Measurements from ENCODE around the gene MMP11.

Gene MMP11

GRCh38 chr22:23781511-23782183, 9.0 kb downstream of the MMP11 start:
- no peak for DNase-seq

DNA sequence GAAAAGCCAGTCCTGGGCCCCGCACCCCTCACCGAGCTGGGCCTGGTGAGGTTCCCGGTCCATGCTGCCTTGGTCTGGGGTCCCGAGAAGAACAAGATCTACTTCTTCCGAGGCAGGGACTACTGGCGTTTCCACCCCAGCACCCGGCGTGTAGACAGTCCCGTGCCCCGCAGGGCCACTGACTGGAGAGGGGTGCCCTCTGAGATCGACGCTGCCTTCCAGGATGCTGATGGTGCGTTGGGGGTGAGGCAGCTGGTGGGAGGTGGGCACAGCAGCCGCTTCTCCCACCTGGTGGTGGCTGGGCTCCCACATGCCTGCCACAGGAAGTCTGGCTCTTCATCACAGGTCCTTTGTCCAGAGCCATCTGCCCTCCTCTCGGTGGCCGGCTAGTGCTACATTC, 9.6 kb downstream of the MMP11 start:
- DNase-seq, result no peak

GRCh38 chr22:23782703-23783102, 10.1 kb downstream of the MMP11 start:
- no peak for DNase-seq

- no peak for DNase-seq
Observed at GRCh38 chr22:23783265-23784150, 10.9 kb downstream of the MMP11 start.

- DNase-seq, result no peak
Observed at GRCh38 chr22:23784215-23784732, 11.6 kb downstream of the MMP11 start.

GRCh38 chr22:23786261-23786710, 13.6 kb downstream of the MMP11 start:
- DNase-seq, result no peak

DNA sequence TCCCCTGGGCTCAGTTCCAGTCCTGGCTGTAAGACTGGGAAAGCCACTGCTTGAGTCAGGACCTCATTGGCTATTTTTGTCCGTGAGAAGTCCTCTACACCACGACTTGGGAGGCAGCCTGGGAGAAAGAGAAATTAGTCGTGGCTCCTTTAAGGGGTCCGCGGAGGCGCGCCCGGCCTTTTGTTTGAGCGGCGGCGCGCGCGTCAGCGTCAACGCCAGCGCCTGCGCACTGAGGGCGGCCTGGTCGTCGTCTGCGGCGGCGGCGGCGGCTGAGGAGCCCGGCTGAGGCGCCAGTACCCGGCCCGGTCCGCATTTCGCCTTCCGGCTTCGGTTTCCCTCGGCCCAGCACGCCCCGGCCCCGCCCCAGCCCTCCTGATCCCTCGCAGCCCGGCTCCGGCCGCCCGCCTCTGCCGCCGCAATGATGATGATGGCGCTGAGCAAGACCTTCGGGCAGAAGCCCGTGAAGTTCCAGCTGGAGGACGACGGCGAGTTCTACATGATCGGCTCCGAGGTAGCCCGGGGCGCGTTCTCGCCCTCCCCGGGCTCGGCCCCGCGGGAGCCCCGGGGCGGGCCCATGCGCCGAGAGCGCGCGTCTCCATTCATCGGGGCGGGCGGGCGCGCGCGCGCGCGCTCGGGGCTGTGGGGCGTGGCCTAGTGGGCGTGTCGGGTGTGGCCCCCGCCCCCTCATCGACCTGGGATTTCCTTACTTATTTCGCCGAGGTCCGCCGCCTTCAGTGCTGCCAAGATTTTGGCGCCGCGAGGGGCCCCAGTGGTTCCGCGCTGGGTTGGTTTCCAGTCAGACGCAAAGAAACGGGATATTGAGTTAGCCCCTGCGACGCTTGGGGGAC, 14.3 kb downstream of the MMP11 start, which contains the start of gene SMARCB1:
Gene SMARCB1, plus strand, starts transcription at position 215 of the 848 bp plus-strand sequence. Its CDS starts 204 bp downstream, at position 419.
- DNase-seq, result peak; percentile 71

GRCh38 chr22:23787600-23787896, 14.9 kb downstream of the MMP11 start:
- no peak for DNase-seq

GRCh38 chr22:23787910-23788309, 15.3 kb downstream of the MMP11 start:
- DNase-seq, result no peak

DNA sequence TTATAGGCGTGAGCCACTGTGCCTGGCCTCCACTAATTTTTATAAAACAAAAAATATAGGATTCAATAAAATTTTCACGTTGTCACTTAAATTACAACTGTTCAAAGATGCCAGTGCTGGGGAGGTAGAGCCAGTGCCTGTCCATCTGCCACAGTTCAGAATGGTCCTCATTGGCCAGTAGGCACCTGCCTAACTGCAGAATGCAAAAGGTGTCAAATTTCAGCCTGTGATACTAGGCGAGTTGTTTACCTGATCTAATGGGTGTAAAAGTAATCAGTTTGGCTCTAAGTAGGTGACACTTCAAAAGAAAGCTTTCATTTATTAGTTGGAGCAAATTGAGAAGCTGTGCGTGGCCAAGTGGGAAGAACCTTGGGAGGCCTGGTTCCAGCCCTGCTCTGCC, 16.5 kb downstream of the MMP11 start:
- no peak for DNase-seq

DNA sequence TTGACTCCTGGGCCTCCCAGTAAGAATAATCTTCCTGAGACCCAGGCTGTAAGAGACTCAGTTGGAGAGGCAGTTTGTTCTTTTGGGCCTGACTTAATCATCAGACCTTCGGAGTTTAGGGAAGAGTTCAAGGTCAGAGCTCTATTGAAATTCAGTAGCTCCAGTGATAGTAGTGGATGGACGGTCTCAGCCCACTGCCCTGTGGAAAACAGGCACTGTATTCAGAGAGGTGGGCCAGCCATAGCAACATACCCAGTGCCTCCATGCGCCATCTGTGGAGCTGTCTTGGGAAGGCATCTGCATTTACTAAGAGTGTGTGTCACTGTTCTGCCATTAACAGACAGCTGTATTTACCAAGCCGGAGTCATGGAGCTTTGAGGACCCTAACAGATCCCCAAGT, 17.0 kb downstream of the MMP11 start:
- DNase-seq, result no peak

DNA sequence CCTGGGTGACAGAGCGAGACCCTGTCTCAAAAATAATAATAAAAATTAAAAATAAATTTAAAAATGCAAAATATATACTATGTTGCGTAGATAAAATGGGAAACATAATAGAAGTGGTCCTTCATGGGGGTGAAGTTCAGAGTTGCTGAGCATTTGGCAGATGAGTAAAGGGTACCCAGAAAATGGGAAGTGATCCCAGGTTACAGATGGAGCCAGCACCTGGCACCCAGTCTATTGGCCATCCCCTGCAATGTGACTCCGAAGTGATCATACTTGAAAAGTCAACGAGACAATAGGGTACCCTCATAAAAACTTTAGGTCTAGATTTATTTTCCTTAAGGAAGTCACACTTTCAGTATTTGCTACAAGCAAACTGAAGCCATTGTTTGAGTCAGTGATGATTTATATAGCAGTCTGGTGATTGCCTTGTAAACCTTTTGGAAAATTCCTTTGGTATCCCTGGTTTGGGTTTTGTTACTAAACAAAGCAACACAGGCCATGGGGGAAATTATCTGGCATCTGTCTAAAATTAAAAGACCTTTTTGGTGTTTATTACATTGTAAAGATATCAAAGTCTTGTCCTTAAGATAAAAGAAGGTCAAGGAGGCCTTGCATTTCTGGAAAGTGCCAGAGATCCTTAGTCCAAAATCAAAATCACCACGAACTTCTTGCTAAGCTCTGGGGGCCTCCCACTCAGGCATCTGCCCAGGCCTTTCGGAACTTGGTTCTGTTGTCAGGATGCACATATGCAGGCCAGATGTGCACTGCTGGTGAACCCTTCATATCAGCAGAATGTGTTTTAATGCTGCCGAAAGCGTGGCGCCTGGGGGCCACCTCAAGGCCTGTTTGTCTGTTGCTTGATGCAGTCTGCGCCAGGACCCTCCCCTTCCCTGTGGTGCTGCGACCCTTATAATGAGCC, 18.4 kb downstream of the MMP11 start:
- no peak for DNase-seq

DNA sequence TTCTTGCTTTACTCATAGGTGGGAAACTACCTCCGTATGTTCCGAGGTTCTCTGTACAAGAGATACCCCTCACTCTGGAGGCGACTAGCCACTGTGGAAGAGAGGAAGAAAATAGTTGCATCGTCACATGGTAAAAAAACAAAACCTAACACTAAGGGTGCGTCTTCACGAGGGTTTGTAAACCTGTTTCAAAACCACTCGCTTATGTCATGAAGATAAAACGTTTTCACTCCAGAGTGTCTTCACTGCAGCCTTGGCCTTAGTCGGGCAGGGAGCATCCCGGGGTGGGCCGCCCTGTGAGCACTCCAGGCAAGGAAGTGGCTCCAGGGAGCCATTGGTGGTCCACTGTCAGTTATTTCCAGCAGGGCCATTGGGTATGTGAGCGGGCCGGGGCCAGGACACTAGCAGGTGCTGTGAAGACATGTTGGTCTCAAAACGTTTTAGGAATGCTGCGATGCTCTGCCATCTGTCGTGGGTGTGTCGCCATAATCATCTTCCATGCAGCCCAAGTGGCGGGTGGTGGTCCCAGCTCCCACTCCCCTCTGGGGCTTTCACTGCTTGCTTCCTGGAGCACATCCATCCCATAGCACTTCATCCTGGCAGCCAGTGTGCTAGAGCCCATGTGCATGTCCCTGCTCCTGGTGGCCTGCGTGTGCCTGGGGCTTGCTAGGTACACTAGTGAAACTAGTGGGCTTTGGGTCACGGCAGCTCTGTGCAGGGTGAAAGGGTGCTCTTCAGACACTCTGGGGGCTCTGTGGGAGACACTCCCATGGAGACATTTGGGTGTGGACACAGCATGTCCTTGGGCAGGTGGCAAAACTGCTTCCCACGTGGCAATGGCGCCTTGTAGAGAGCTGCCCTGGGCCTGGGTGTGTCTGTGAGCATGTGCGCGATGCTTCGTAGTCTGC, 19.3 kb downstream of the MMP11 start:
- no peak for DNase-seq

GRCh38 chr22:23793326-23793725, 20.7 kb downstream of the MMP11 start:
- no peak for DNase-seq

DNA sequence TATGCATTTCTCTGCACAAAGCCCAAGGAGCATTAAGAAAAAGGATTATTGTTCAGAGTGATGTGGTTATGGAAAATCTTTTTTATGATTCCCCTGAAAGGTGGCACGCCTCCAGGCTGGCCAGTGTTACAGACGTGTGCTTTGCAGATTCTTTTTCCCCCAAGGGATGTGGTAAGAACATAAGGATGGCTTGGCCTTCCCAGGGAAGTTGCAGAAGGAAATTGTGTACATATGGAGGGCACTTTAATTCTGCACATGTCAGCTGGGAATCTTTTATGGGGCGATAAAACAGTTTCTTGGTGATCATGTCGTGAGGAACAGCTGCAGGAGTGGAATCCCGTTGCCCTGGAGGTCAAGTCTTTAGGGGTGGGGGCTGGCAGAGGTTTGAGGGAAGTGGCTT, 23.8 kb downstream of the MMP11 start:
- DNase-seq, result no peak

DNA sequence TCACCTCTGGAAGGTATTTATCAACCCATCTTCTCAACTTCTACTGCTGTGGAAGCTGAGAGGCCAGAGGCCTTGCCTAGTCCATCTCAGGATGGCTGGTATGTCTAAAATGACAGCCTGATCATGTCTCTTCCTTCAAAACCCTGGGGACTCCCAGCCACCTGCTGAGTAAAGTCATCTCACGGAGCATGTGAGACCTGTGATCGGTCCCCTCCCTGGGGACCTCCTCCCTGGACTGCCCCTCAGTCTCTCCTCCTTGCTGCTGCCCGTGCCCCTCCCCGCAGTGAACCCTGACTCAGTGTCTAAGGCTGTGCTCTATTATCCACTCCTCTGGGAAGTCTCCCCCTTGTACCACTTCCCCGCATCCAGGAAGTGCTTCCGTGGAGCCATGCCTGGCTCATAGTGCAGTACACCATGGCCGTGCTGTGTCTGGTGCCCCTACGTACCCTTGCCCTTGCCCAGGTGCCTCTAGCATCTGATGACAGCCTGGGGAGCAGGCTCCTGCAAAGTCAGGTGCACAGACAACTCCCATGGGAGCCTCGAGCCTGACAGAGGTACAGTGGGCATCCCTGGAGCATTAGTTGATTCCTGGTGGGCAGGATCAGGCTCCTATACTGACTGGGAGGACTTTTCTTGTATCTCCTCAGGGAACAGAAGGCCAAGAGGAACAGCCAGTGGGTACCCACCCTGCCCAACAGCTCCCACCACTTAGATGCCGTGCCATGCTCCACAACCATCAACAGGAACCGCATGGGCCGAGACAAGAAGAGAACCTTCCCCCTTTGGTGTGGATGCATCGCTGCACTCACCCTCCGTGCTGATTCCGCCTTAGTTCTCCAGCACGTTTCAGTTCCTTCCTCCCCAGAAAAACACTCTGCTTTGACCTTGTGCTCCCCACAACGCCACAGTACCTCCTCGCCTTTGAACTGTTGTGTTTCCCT, 27.9 kb downstream of the MMP11 start:
- no peak for DNase-seq

- DNase-seq, result no peak
Observed at GRCh38 chr22:23801238-23801821, 28.7 kb downstream of the MMP11 start.

DNA sequence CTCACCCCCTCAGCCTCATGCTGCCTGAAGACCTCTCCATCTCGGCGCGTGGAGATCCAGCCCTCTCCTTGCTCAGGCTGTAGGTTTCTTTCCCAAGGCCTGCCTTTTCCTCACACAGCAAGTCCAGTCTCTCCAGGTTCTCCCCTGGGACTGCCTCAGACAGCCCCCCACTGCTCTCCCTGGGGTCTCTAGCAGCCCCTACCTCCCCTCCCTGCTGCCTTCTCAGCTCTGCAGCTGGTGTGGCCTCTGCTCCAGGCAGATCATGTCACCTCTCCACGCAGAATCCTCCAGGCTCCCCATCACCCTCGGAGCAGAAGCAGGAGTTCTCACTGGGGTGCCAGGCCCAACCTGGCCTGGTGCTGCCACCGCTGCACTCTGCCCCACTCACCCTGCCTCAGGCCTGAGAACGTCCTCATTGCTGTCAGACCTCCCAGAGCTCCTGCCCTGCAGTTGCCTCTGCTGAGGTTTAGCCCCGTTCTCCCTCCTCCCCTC, 29.3 kb downstream of the MMP11 start:
- DNase-seq, result no peak
